Right lobe of liver (tissue), 6 donors: Measurements from ENCODE around the gene ATXN2. TPM values are rescaled to one million over a fixed set of nuclear protein-coding genes. Genes with fewer than 3 reads are reported as not detected.

ENCODE experiments used
- ATAC-seq, 4 donors: fragments of 200-7000 bp; cut with Tn5 transposase; one replicate each; pipeline ENCODE4 v1.9.1; 2020; ENCODE audit warnings: mild to moderate bottlenecking in 4 of 4, moderate library complexity in 4 of 4
- DNase-seq, 3 donors: peaks; one replicate each; pipeline ENCODE4 v3.0.0-alpha.2; 2020
- H3K27ac ChIP-seq, 3 donors: fragments of 200-600 bp; one replicate each; pipeline ENCODE4 v1.8.0; 2022
- H3K27me3 ChIP-seq, 2 donors: fragments of 200-600 bp; one replicate each; pipeline ENCODE4 v1.8.0; 2022
- H3K36me3 ChIP-seq, 4 donors: fragments of 200-600 bp; sonication (generic) in 1 of 4; one replicate each; pipeline versions ENCODE4 v1.5.1 to v1.8.0; 2017 to 2022; ENCODE audit warnings: control low read depth in 1 of 4
- H3K4me1 ChIP-seq, 4 donors: fragments of 200-600 bp; sonication (generic) in 1 of 4; one replicate each; pipeline versions ENCODE4 v1.5.1 to v1.8.0; 2017 to 2022; ENCODE audit warnings: control low read depth in 1 of 4
- H3K4me3 ChIP-seq, 3 donors: fragments of 200-600 bp; one replicate each; pipeline ENCODE4 v1.8.0; 2022
- H3K9me3 ChIP-seq, 4 donors: fragments of 200-600 bp; sonication (generic) in 1 of 4; one replicate each; pipeline versions ENCODE4 v1.5.1 to v1.8.0; 2017 to 2022; ENCODE audit warnings: control low read depth in 1 of 4
- POLR2A ChIP-seq: fragments of 450-650 bp; IDR thresholded peaks from one replicate; pipeline ENCODE4 v1.6.1; 2017; ENCODE audit warnings: antibody characterized with exemption, mild to moderate bottlenecking
- WGBS: methylation state at CpG from one replicate; pipeline ENCODE4 v1.1.6; 2018; ENCODE audit warnings: low coverage, low lambda C conversion rate; ENCODE audit not compliant: insufficient coverage; ENCODE audit errors: missing lambda C conversion rate; 5-methylcytosine and 5-hydroxymethylcytosine counted together
- intact Hi-C, 2 donors: fragments of 100-400 bp; cut with DNase I; formaldehyde crosslinking; loops; one replicate each; pipeline versions ENCODE4 v1.11.2 to v1.14.1; 2022
- total RNA-seq, 6 experiments: library from RNA; depleted of rRNA in 2 of 6; stranded (reverse); fragments of >200 nt in 2 of 6; fragmentation: NEBNext Ultra II Directional in 3 of 6; extraction: Animal tissue kit (Norgen Biotek cat#: 25700) in 3 of 6; gene quantifications; one replicate each; pipeline versions ENCODE4 v1.1.0 to v1.2.4, GENCODE V29; 2016 to 2023
- TF ChIP-seq, protein P1 (sequence below), 4 donors: fragments of 200-600 bp in 3 of 4; fragments of 450-650 bp in 1 of 4; IDR thresholded peaks; one replicate each; pipeline versions ENCODE4 v1.5.1 to v1.8.0; 2016 to 2022; ENCODE audit warnings: antibody characterized with exemption in 4 of 4, mild to moderate bottlenecking in 2 of 4
- donor health status: DM: no; HTN: yes; CAD: no.
- donor health status: DM: no; HTN: no; CAD: no.
- donor health status: DM: no; HTN: no; CAD: no.
- donor health status: DM: no; HTN: yes; CAD: no.
- donor health status: DM: no; HTN: yes; CAD: no.

ATXN2 gene
- total RNA-seq, 6 experiments from 2014 or later: 19.1 to 39.5 (median 27.6) TPM

DNA sequence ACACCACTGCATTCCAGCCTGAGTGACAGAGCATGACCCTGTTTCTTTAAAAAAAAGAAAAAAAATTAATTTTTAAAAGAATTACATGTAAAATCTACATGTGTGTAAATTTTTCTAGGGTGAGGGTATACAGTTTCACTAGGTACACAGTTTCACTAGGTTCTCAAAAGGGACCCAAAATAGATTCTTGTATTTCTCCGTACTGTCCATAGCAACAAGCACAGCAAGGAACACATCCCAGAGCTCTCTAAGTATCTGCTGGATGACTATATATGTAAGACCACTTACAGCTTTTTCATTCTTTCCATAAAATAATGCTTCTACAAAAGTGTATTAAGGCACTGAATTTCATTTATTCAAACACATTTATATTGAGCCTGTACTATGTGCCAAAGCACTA lies 55.1 kb downstream of the ATXN2 start:
- H3K9me3 ChIP-seq: no peaks in the 10 kb centered on the region
- WGBS: 100% methylated on average over 1 of the region's 1 CpG
- ATAC-seq: no peak

DNA sequence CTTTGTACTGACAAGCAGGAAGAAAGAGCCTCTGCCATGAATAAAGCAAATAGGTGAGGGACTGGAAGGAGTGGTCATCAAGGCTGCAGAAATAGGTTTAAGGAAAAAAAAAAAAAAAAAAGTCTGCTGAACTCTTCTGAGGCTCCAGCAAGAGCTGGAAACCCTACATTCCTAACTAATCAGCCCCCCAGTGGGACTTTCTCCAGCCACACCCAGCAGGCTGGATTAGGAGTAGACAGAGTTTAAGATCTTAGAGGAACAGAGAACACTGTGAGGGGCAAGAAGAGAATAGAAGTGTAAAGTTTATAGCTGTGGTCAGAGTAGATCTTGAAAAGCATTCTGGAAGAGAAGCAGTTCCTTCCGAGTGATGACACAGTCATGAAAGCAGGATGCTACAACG lies 66.4 kb downstream of the ATXN2 start:
- H3K9me3 ChIP-seq: no peaks in the 10 kb centered on the region
- no peaks in the 10 kb centered on the region for H3K4me1 ChIP-seq
- ATAC-seq (no peak), DNase-seq (no peak)
- peaks cover 0 to 26% (median 4%) of the 10 kb centered on the region in 4 donors for H3K36me3 ChIP-seq
- H3K27me3 ChIP-seq: no peaks in the 10 kb centered on the region
- no peak overlapping the region for H3K27ac ChIP-seq
- intact Hi-C loops: no loop called here
- 95% methylated on average over 2 of the region's 2 CpGs for WGBS
- no peak for TF ChIP-seq POLR2A
- TF ChIP-seq, protein P1, sequence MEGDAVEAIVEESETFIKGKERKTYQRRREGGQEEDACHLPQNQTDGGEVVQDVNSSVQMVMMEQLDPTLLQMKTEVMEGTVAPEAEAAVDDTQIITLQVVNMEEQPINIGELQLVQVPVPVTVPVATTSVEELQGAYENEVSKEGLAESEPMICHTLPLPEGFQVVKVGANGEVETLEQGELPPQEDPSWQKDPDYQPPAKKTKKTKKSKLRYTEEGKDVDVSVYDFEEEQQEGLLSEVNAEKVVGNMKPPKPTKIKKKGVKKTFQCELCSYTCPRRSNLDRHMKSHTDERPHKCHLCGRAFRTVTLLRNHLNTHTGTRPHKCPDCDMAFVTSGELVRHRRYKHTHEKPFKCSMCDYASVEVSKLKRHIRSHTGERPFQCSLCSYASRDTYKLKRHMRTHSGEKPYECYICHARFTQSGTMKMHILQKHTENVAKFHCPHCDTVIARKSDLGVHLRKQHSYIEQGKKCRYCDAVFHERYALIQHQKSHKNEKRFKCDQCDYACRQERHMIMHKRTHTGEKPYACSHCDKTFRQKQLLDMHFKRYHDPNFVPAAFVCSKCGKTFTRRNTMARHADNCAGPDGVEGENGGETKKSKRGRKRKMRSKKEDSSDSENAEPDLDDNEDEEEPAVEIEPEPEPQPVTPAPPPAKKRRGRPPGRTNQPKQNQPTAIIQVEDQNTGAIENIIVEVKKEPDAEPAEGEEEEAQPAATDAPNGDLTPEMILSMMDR (IDR thresholded peaks at IDR 0.05): no peak
- H3K4me3 ChIP-seq: no peak overlapping the region

More for the DNA sequence above, 55.1 kb downstream of the ATXN2 start:
- no peak for DNase-seq
- Histone ChIP-seq H3K4me1 (no peaks in the 10 kb centered on the region), H3K36me3 (peaks cover 0 to 61% (median 7%) of the 10 kb centered on the region in 4 donors), H3K27me3 (no peaks in the 10 kb centered on the region), H3K4me3 (no peak overlapping the region), H3K27ac (no peak overlapping the region)
- no peak for TF ChIP-seq POLR2A
- TF ChIP-seq, protein P1 (IDR thresholded peaks at IDR 0.05): no peak
- intact Hi-C loops: no loop called here

DNA sequence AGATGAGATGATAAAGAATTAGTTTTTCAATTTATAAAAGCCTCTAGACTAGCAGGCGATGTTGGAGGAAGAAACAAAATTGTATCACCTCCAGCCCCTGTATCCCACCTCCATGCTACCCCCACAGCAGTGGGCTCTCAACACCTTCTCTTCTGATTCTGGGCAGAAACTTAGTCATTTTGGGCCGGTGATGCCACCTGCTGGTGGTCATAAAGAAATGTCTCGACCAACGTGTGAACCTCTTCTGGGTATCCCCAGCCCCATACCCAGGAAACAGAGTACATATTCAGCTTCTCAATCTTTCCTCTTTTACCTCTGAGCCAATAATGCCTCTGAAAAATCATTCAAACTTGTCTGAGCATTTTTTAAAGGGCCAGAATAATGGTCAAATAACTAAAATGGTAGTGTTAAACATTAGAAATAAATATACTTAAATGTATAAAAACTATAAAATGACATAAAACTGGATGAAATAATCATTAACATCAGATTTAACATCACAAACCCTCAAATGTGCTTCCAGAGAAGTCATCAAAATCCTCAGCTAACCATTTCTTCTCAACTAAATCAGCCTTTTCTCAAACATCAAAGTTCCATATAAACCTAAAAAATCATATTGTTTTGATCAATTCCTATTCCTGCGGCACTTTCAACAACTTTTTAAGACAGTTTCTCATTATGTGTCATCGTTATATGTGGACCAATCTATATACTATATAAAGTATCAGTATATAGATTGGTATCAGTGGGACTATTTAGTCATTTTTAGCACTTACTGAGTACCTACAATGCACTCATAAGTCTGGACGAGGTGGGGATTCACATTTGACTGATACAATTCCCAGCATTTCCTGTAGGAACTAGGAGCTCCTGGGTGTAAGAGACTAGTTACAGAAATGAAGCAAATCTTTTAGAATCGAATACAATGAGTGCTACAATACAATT lies 69.4 kb downstream of the ATXN2 start:
- WGBS: 48% methylated on average over 8 of the region's 8 CpGs
- TF ChIP-seq, protein P1 (IDR thresholded peaks at IDR 0.05): peak; percentile 47 to 73 (median 68)
- no peak for TF ChIP-seq POLR2A
- H3K27me3 ChIP-seq: no peaks in the 10 kb centered on the region
- H3K4me3 ChIP-seq: no peak overlapping the region
- ATAC-seq (peak; percentile 82 to 87 (median 86)), DNase-seq (no peak)
- H3K9me3 ChIP-seq: no peaks in the 10 kb centered on the region
- H3K4me1 ChIP-seq: no peaks in the 10 kb centered on the region
- intact Hi-C loops: no loop called here
- peaks cover 0 to 21% (median 2%) of the 10 kb centered on the region in 4 donors for H3K36me3 ChIP-seq
- no peak overlapping the region for H3K27ac ChIP-seq

DNA sequence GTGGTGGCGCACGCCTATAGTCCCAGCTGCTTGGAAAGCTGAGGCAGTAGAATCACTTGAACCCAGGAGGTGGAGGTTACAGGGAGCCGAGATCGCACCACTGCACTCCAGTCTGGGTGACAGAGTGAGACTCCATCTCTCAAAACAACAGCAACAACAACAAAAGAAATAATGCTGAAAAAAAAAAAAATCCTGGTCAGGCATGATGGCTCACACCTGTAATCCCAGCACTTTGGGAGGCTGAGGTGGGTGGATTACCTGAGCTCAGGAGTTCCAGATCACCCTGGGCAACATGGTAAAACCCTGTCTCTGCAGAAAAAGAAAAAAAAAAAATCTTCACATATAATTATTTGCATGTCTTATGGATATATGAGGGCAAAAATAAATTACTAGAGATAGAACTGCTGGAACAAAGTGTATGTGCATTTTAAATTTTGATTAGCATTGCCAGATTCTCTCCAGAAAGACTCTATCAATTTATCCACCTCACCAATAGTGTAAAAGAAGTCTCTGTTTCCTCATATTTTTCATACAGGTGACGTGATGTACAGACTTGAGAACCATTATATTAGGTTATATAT lies 75.4 kb downstream of the ATXN2 start:
- Histone ChIP-seq H3K4me3 (no peak overlapping the region), H3K9me3 (no peaks in the 10 kb centered on the region), H3K36me3 (peaks cover 0 to 51% (median 20%) of the 10 kb centered on the region in 4 donors), H3K27ac (no peak overlapping the region), H3K27me3 (no peaks in the 10 kb centered on the region), H3K4me1 (peaks cover 0 to 12% (median 0%) of the 10 kb centered on the region in 4 donors)
- no peak for DNase-seq
- WGBS: 91% methylated on average over 1 of the region's 5 CpGs
- no peak for TF ChIP-seq POLR2A
- TF ChIP-seq, protein P1 (IDR thresholded peaks at IDR 0.05): no peak
- intact Hi-C loops: no loop called here
- ATAC-seq: no peak
